Gastrocnemius medialis (tissue), 4 donors: Measurements from ENCODE around the gene ITPK1. TPM values are rescaled to one million over a fixed set of nuclear protein-coding genes. Genes with fewer than 3 reads are reported as not detected.

ENCODE experiments used
- ATAC-seq, 2 donors: fragments of 150-250 bp; one replicate each; pipeline ENCODE4 v1.9.1; 2016
- DNase-seq, 2 donors: peaks; one replicate each; pipeline ENCODE4 v3.0.0-alpha.2; 2019
- H3K27ac ChIP-seq, 4 donors: fragments of 200-600 bp; sonication (generic); 1 replicate in 1 of 4; 2 replicates in 3 of 4; pipeline ENCODE4 v1.5.1; 2016 to 2018; ENCODE audit warnings: mild to moderate bottlenecking in 2 of 4, moderate library complexity in 1 of 4
- H3K27me3 ChIP-seq, 3 donors: fragments of 200-600 bp; sonication (generic) in 2 of 3; 1 replicate in 1 of 3; 2 replicates in 2 of 3; pipeline versions ENCODE4 v1.5.1 to v1.6.0; 2016 to 2019; ENCODE audit warnings: mild to moderate bottlenecking in 1 of 3, moderate library complexity in 1 of 3
- H3K36me3 ChIP-seq, 2 donors: fragments of 200-600 bp; sonication (generic) in 1 of 2; one replicate each; pipeline ENCODE4 v1.5.1; 2017 to 2018
- H3K4me1 ChIP-seq, 2 donors: fragments of 200-600 bp; sonication (generic) in 1 of 2; one replicate each; pipeline ENCODE4 v1.5.1; 2016 to 2017; ENCODE audit warnings: mild to moderate bottlenecking in 2 of 2
- H3K4me3 ChIP-seq, 4 donors: fragments of 200-600 bp; sonication (generic) in 3 of 4; 1 replicate in 1 of 4; 2 replicates in 3 of 4; pipeline ENCODE4 v1.5.1; 2016 to 2019; ENCODE audit warnings: mild to moderate bottlenecking in 2 of 4
- H3K9me3 ChIP-seq, 3 donors: fragments of 200-600 bp; sonication (generic) in 2 of 3; 1 replicate in 1 of 3; 2 replicates in 2 of 3; pipeline ENCODE4 v1.5.1; 2016 to 2019
- POLR2A ChIP-seq, 2 donors: fragments of 450-650 bp; IDR thresholded peaks; one replicate each; pipeline ENCODE4 v1.6.1; 2017; ENCODE audit warnings: antibody characterized with exemption in 2 of 2, mild to moderate bottlenecking in 2 of 2, moderate library complexity in 2 of 2
- in situ Hi-C, 4 donors: fragments of 200-750 bp; cut with MboI; loops; one replicate each; pipeline versions ENCODE4 v1.15.0 to v1.8.0; 2017; ENCODE audit warnings: low sequenced_read_pairs in 4 of 4
- intact Hi-C: fragments of 100-400 bp; cut with DNase I; formaldehyde crosslinking; loops from one replicate; pipeline ENCODE4 v1.15.1; 2023; ENCODE audit warnings: low total_unique reads
- total RNA-seq, 4 donors: library from RNA; depleted of rRNA; stranded (reverse); fragments of >200 nt; gene quantifications; one replicate each; pipeline versions ENCODE4 v1.1.0 to v1.2.3, GENCODE V29; 2016
- TF ChIP-seq, protein P1 (sequence below), 5 experiments: fragments of 450-650 bp in 3 of 5; fragments of 200-600 bp in 2 of 5; sonication (generic) in 2 of 5; IDR thresholded peaks in 4 of 5; conservative IDR thresholded peaks in 1 of 5; 1 replicate in 4 of 5; 2 replicates in 1 of 5; pipeline ENCODE4 v1.5.1; 2016 to 2019; ENCODE audit warnings: antibody characterized with exemption in 5 of 5, mild to moderate bottlenecking in 3 of 5, moderate library complexity in 3 of 5

The ITPK1 gene
- total RNA-seq, 4 donors from 2014 or later: 49.7 to 80.1 (median 53.6) TPM

DNA sequence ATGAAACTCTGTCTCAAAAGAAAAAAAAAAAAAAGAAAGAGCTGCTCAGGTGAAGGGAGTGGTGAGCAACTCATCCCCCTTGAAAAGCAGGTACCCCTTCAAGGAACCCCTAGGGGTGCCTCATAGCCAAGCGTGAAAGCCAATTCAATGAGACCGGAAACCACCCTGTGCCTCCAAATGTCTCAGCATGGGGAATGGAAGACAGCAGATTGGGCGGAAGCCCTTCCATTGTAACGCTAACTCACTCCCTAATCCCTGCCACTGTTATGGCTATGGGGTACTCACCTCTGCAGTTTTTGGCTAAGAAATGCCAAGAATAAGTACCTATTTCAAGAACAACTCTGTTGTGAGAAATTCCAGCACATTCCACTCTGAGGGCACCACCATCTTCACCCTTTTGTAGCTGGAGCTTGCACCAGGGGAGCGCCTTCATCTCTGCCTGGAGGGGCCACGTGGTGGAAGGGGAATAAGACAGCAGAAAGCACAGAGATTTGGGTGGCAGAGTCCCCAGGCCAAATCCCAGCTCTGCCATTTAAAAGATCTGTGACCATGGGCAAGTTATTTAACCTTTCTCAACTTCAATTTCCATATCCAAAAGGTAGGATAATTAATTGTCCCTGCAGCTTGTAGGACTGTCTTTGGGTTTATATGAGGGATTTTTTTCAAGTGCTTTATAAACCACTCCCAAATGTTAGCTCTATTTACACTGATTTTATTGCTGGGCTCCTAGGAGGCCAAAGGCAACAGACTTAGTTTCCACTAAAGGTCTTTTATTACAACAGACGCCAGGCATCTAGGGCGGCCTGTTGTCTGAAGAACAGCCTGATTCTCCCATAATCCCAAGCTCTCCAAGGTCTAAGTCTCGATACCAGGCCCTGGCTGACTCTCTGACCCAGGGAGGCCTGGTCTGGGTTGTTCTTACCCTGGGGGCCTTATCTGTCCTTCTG, 63.9 kb downstream of the ITPK1 start:
- no peak overlapping the region for H3K27ac ChIP-seq
- in situ Hi-C loops (no loop called here), intact Hi-C loops (loop anchor here (2.0 to 5.0 kb wide), 2 partner anchors 35 to 100 kb away; no protein-coding TSS in a partner anchor)
- H3K9me3 ChIP-seq: no peaks in the 10 kb centered on the region
- H3K4me1 ChIP-seq: peaks cover 23 to 36% of the 10 kb centered on the region in 2 donors
- no peaks in the 10 kb centered on the region for H3K36me3 ChIP-seq
- H3K27me3 ChIP-seq: no peaks in the 10 kb centered on the region
- H3K4me3 ChIP-seq: no peak overlapping the region
- TF ChIP-seq, protein P1, sequence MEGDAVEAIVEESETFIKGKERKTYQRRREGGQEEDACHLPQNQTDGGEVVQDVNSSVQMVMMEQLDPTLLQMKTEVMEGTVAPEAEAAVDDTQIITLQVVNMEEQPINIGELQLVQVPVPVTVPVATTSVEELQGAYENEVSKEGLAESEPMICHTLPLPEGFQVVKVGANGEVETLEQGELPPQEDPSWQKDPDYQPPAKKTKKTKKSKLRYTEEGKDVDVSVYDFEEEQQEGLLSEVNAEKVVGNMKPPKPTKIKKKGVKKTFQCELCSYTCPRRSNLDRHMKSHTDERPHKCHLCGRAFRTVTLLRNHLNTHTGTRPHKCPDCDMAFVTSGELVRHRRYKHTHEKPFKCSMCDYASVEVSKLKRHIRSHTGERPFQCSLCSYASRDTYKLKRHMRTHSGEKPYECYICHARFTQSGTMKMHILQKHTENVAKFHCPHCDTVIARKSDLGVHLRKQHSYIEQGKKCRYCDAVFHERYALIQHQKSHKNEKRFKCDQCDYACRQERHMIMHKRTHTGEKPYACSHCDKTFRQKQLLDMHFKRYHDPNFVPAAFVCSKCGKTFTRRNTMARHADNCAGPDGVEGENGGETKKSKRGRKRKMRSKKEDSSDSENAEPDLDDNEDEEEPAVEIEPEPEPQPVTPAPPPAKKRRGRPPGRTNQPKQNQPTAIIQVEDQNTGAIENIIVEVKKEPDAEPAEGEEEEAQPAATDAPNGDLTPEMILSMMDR (IDR thresholded peaks at IDR 0.05 in 4 of 5, conservative IDR thresholded peaks at IDR 0.05 in 1 of 5): no peak
- no peak for TF ChIP-seq POLR2A (IDR thresholded peaks at IDR 0.05)
- no peak for DNase-seq
- no peak for ATAC-seq

DNA sequence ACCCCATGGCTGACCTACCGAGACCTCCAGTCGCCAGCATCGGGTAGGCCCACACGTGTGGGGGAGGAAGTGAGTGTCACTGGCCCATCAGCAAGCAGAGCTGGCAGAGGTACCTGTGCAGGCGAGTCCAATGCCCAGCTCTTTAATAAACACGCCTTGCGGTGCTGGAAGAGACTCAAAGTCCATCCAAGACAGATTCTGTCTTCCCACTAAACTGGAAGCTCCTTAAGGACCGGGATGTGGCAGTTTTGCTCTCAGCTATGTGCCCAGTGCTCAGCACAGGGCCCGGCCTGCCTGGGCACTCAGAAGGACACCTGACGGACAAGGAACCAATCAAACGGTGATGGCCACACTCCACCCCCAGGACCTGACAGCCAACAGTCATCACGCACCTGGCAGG, 65.0 kb downstream of the ITPK1 start:
- H3K27me3 ChIP-seq: no peaks in the 10 kb centered on the region
- H3K27ac ChIP-seq: peak overlapping the region in 3 of 4 donors; percentile 64 to 76 (median 71)
- intact Hi-C loops (loop anchor here (2.0 to 5.0 kb wide), 2 partner anchors 34 to 98 kb away; no protein-coding TSS in a partner anchor), in situ Hi-C loops (no loop called here)
- H3K4me1 ChIP-seq: peaks cover 25 to 26% of the 10 kb centered on the region in 2 donors
- H3K4me3 ChIP-seq: no peak overlapping the region
- no peaks in the 10 kb centered on the region for H3K36me3 ChIP-seq
- no peak for TF ChIP-seq POLR2A (IDR thresholded peaks at IDR 0.05)
- TF ChIP-seq, protein P1 (IDR thresholded peaks at IDR 0.05 in 4 of 5, conservative IDR thresholded peaks at IDR 0.05 in 1 of 5): no peak
- no peaks in the 10 kb centered on the region for H3K9me3 ChIP-seq
- ATAC-seq: no peak
- no peak for DNase-seq

DNA sequence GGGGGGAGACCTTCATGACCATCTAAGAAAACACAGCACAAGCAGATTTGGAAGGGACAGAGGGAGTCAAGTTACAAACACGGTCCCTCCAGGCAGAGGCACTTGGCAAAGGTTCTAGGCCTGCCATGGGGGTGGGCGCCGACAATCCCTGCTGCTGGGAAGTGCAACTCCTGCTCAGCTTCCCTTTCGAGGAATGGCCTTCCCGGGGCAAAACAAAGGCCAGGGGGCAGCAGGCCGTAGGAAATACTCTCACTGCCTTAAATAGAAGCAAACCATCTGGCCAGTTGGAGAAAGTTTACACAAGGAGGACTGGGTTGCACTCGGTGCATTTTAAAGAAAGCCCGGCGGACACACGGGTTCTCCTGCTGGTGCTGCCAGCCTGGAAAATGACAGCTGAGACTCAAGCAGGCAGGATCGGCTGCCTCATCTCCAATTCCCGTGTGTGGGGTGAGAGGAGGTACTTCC, 65.8 kb downstream of the ITPK1 start:
- peak; percentile 82 for ATAC-seq
- in situ Hi-C loops (no loop called here), intact Hi-C loops (loop anchor here (2.0 to 5.0 kb wide), 2 partner anchors 33 to 98 kb away; no protein-coding TSS in a partner anchor)

DNA sequence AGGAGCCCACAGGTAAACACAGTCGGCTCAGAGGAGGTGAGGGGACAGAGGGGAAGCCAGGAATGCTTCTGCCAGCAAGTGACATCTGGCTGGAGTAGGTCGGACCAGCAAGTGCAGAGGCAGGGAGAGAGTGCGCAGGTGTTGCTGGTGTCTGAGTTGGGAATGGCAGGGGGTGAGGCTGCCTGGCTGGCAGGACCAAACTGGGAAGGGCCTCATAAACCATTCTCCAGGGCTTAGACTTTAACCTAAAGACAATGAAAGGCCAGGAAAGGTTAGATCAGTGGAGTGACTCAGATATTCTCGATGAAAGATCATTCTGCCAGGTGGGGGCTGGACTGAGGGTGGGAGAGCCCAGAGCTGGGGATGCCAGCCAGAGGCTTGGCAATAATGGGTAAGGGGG, 66.4 kb downstream of the ITPK1 start:
- no peaks in the 10 kb centered on the region for H3K27me3 ChIP-seq
- peak overlapping the region in 2 of 4 donors; percentile 64 to 71 for H3K27ac ChIP-seq
- intact Hi-C loops: no loop called here
- in situ Hi-C loops: no loop called here
- peaks cover 26 to 35% of the 10 kb centered on the region in 2 donors for H3K4me1 ChIP-seq
- H3K9me3 ChIP-seq: no peaks in the 10 kb centered on the region
- no peak for TF ChIP-seq POLR2A (IDR thresholded peaks at IDR 0.05)
- TF ChIP-seq, protein P1 (IDR thresholded peaks at IDR 0.05 in 4 of 5, conservative IDR thresholded peaks at IDR 0.05 in 1 of 5): no peak
- no peaks in the 10 kb centered on the region for H3K36me3 ChIP-seq
- ATAC-seq: no peak
- H3K4me3 ChIP-seq: no peak overlapping the region
- no peak for DNase-seq

More for the DNA sequence above, 65.8 kb downstream of the ITPK1 start:
- peak overlapping the region in 1 of 4 donors; percentile 9 for H3K4me3 ChIP-seq
- H3K27ac ChIP-seq: peak overlapping the region in 3 of 4 donors; percentile 64 to 76 (median 71)
- H3K9me3 ChIP-seq: no peaks in the 10 kb centered on the region
- peak; percentile 62 to 64 for DNase-seq
- TF ChIP-seq, protein P1 (IDR thresholded peaks at IDR 0.05 in 4 of 5, conservative IDR thresholded peaks at IDR 0.05 in 1 of 5): no peak
- no peak for TF ChIP-seq POLR2A (IDR thresholded peaks at IDR 0.05)
- no peaks in the 10 kb centered on the region for H3K27me3 ChIP-seq
- peaks cover 26 to 29% of the 10 kb centered on the region in 2 donors for H3K4me1 ChIP-seq
- H3K36me3 ChIP-seq: no peaks in the 10 kb centered on the region
